B cell (primary cell): Measurements from ENCODE around the gene NUMB. TPM values are rescaled to one million over a fixed set of nuclear protein-coding genes. Genes with fewer than 3 reads are reported as not detected.

Experiments used
- ATAC-seq: fragments of 200-7000 bp; cut with Tn5 transposase; one replicate; pipeline ENCODE4 v1.10.0; 2021; ENCODE audit warnings: low read depth, mild to moderate bottlenecking, moderate number of reproducible peaks, moderate library complexity
- CTCF ChIA-PET: fragments of 350-600 bp; sonication (Branson Sonifier 250); formaldehyde crosslinking; loops from one replicate; lab custom pipeline; 2021; ENCODE audit warnings: antibody characterized with exemption, inconsistent platforms; lab: Charles Lee
- POLR2A ChIA-PET: fragments of 350-600 bp; sonication (Branson Sonifier 250); formaldehyde crosslinking; loops from one replicate; lab custom pipeline; 2021; ENCODE audit warnings: antibody characterized with exemption; lab: Charles Lee
- DNase-seq: peaks from one replicate; pipeline ENCODE4 v3.0.0; 2013
- H2AFZ ChIP-seq: 2 replicates; pipeline ENCODE4 v1.6.1; 2012; ENCODE audit warnings: mild to moderate bottlenecking, low read depth, low read length; ENCODE audit not compliant: insufficient read depth, poor library complexity, severe bottlenecking
- H3K27ac ChIP-seq, 2 donors: 1 replicate in 1 of 2; 2 replicates in 1 of 2; pipeline ENCODE4 v1.5.1; 2012 to 2013; ENCODE audit warnings: low read length in 2 of 2, mild to moderate bottlenecking in 2 of 2, moderate library complexity in 1 of 2
- H3K27me3 ChIP-seq, 4 experiments: fragments of 200-600 bp in 1 of 4; sonication (generic) in 1 of 4; replicated peaks in 1 of 4; 1 replicate in 2 of 4; 2 replicates in 2 of 4; pipeline versions ENCODE4 v1.6.1 to v1.7.0; 2013 to 2016; ENCODE audit warnings: low read length in 3 of 4, mild to moderate bottlenecking in 2 of 4, mixed read lengths in 1 of 4, moderate library complexity in 1 of 4; ENCODE audit not compliant: insufficient read depth in 4 of 4, control insufficient read depth in 3 of 4; ENCODE audit errors: control extremely low read depth in 1 of 4
- H3K36me3 ChIP-seq, 2 experiments: replicated peaks in 1 of 2; 1 replicate in 1 of 2; 2 replicates in 1 of 2; pipeline versions ENCODE4 v1.6.1 to v1.7.1; 2013; ENCODE audit warnings: low read length in 1 of 2; ENCODE audit not compliant: insufficient read depth in 2 of 2, control insufficient read depth in 1 of 2; ENCODE audit errors: control extremely low read depth in 1 of 2, extremely low read depth in 1 of 2
- H3K4me1 ChIP-seq, 2 donors: fragments of 200-600 bp in 1 of 2; sonication (generic) in 1 of 2; 1 replicate in 1 of 2; 2 replicates in 1 of 2; pipeline versions ENCODE4 v1.5.1 to v1.6.1; 2013 to 2017; ENCODE audit warnings: low read length in 2 of 2; ENCODE audit not compliant: control insufficient read depth in 2 of 2, insufficient read depth in 2 of 2
- H3K4me2 ChIP-seq: replicated peaks from 2 replicates; pipeline ENCODE3; 2012; ENCODE audit warnings: mild to moderate bottlenecking, low read depth, low read length; ENCODE audit not compliant: poor library complexity, severe bottlenecking
- H3K4me3 ChIP-seq, 5 experiments: fragments of 200-600 bp in 1 of 5; sonication (generic) in 1 of 5; 1 replicate in 3 of 5; 2 replicates in 2 of 5; pipeline versions ENCODE4 v1.5.1 to v1.7.0; 2011 to 2016; ENCODE audit warnings: low read length in 4 of 5, mild to moderate bottlenecking in 4 of 5, low read depth in 2 of 5, control low read depth in 1 of 5, moderate library complexity in 1 of 5; ENCODE audit not compliant: insufficient read depth in 1 of 5; ENCODE audit errors: control extremely low read depth in 1 of 5, extremely low read depth in 1 of 5
- H3K79me2 ChIP-seq: fragments of 200-600 bp; sonication (generic); one replicate; pipeline ENCODE4 v1.6.0; 2016; ENCODE audit warnings: low read length; ENCODE audit not compliant: control insufficient read depth, insufficient read depth
- H3K9ac ChIP-seq: fragments of 200-600 bp; sonication (generic); 2 replicates; pipeline ENCODE4 v1.6.1; 2017; ENCODE audit warnings: mild to moderate bottlenecking, low read length, moderate library complexity
- H3K9me3 ChIP-seq, 3 donors: one replicate each; pipeline versions ENCODE4 v1.6.1 to v1.7.1; 2013; ENCODE audit warnings: low read length in 2 of 3; ENCODE audit not compliant: control insufficient read depth in 2 of 3, insufficient read depth in 1 of 3; ENCODE audit errors: control extremely low read depth in 1 of 3
- H4K20me1 ChIP-seq: 2 replicates; pipeline ENCODE4 v1.6.0; 2012; ENCODE audit warnings: mild to moderate bottlenecking, low read length; ENCODE audit not compliant: insufficient read depth, control insufficient read depth, poor library complexity, severe bottlenecking
- H3K27ac Mint-ChIP-seq: one replicate; pipeline ENCODE4 v1.8.0; 2021; ENCODE audit warnings: mixed read lengths
- H3K27me3 Mint-ChIP-seq: one replicate; pipeline ENCODE4 v1.8.0; 2021; ENCODE audit warnings: mixed read lengths
- H3K4me1 Mint-ChIP-seq: one replicate; pipeline ENCODE4 v1.8.0; 2021; ENCODE audit warnings: mixed read lengths
- H3K4me3 Mint-ChIP-seq: one replicate; pipeline ENCODE4 v1.8.0; 2021; ENCODE audit warnings: mixed read lengths
- H3K9me3 Mint-ChIP-seq: one replicate; pipeline ENCODE4 v1.8.0; 2022; ENCODE audit warnings: mixed read lengths; ENCODE audit not compliant: insufficient read depth
- EZH2 ChIP-seq: IDR thresholded peaks from 2 replicates; pipeline ENCODE4 v1.6.1; 2012; ENCODE audit warnings: borderline replicate concordance, low read depth, mild to moderate bottlenecking, moderate library complexity, low read length; ENCODE audit not compliant: insufficient read depth, poor library complexity, severe bottlenecking
- WGBS: methylation state at CpG from one replicate; pipeline ENCODE4 v1.1.5; 2013; ENCODE audit warnings: missing lambda C conversion rate; ENCODE audit not compliant: insufficient coverage; 5-methylcytosine and 5-hydroxymethylcytosine counted together
- intact Hi-C: fragments of 100-400 bp; cut with micrococcal nuclease; formaldehyde crosslinking; loops from one replicate; pipeline ENCODE4 v1.10.0; 2022
- polyA plus RNA-seq: library from polyadenylated mRNA; depleted of rRNA; stranded (reverse); fragments of >200 nt; gene quantifications from 2 replicates; pipeline ENCODE4 v1.2.3, GENCODE V29; 2012
- total RNA-seq, 2 donors: library from RNA; stranded (reverse); fragments of 120-200 nt in 1 of 2; gene quantifications; 1 replicate in 1 of 2; 2 replicates in 1 of 2; pipeline versions ENCODE4 v1.2.3 to v1.2.4, GENCODE V29; 2013 to 2022
- TF ChIP-seq, protein P1 (sequence below): fragments of 200-600 bp; IDR thresholded peaks from one replicate; pipeline ENCODE4 v1.8.0; 2022; ENCODE audit warnings: antibody characterized with exemption, mild to moderate bottlenecking

Gene NUMB
- total and polyA plus RNA-seq, 2 donors (not counting 1 experiment from before 2014, with no cell fraction given) = 63.4 to 102 TPM

DNA sequence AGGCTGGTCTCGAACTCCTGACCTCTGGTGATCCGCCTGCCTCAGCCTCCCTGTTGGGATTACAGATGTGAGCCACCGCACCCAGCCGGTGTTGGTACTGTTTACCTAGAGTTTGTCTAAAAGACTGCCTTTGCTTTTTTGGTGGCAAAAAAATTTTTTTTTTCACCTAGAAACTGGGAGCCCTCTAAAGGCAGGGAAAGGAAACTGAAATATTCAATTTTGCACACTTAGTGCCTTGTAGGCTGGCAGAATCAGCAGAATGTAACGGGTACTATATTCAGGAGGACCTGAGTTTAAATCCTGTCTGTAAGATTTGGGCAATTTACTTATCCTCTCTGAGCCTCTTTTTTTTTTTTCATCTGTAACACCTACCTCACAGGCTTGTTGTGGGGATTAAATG lies 177.4 kb downstream of the NUMB start:
- Histone ChIP-seq H3K79me2 (no peaks in the 10 kb centered on the region), H3K4me1 (no peaks in the 10 kb centered on the region), H2AFZ (no peak overlapping the region), H3K9me3 (no peaks in the 10 kb centered on the region), H3K4me2 (no peak overlapping the region), H4K20me1 (no peaks in the 10 kb centered on the region), H3K9ac (no peak overlapping the region), H3K36me3 (peaks cover 27 to 72% of the 10 kb centered on the region in 2 experiments), H3K27ac (no peak overlapping the region), H3K27me3 (no peaks in the 10 kb centered on the region), H3K4me3 (no peak overlapping the region)
- Mint-ChIP-seq H3K4me3 (no peak overlapping the region), H3K27ac (no peak overlapping the region), H3K9me3 (no peaks in the 10 kb centered on the region), H3K27me3 (no peaks in the 10 kb centered on the region), H3K4me1 (no peaks in the 10 kb centered on the region)
- ChIA-PET POLR2A (no interaction called here), CTCF (interaction anchor here (1.8 kb wide), 1 partner anchor 191 kb away, joined by 4 read pairs; no protein-coding TSS in a partner anchor)
- DNase-seq (no peak), ATAC-seq (no peak)
- intact Hi-C loops = no loop called here
- WGBS = 100% methylated on average over 4 of the region's 5 CpGs
- TF ChIP-seq, protein P1, sequence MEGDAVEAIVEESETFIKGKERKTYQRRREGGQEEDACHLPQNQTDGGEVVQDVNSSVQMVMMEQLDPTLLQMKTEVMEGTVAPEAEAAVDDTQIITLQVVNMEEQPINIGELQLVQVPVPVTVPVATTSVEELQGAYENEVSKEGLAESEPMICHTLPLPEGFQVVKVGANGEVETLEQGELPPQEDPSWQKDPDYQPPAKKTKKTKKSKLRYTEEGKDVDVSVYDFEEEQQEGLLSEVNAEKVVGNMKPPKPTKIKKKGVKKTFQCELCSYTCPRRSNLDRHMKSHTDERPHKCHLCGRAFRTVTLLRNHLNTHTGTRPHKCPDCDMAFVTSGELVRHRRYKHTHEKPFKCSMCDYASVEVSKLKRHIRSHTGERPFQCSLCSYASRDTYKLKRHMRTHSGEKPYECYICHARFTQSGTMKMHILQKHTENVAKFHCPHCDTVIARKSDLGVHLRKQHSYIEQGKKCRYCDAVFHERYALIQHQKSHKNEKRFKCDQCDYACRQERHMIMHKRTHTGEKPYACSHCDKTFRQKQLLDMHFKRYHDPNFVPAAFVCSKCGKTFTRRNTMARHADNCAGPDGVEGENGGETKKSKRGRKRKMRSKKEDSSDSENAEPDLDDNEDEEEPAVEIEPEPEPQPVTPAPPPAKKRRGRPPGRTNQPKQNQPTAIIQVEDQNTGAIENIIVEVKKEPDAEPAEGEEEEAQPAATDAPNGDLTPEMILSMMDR = no peak
- TF ChIP-seq EZH2 = no peak

DNA sequence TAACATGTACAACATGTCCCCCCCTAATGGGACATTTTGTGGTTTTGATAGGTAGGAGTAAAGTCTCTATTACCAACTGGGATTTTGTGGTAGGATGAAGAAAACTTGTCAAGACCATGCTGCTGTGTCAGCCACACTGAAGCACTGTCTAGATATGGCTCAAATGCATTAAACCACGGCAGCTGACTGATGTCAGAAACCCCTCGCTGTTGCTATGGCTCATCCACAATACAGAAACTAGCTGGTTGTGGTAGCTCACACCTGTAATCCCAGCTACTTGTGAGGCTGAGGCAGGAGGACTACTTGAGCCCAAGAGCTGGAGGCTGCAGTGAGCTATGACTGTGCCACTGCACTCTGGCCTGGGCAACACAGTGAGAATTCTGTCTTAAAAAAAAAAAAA lies 181.0 kb downstream of the NUMB start:
- POLR2A ChIA-PET = interaction anchor here (0.7 kb wide), 1 partner anchor 63 kb away, joined by 4 read pairs; no protein-coding TSS in a partner anchor
- H3K4me3 Mint-ChIP-seq = no peak overlapping the region
- 91% methylated on average over 2 of the region's 2 CpGs for WGBS
- H3K9ac ChIP-seq = no peak overlapping the region
- no peak overlapping the region for H2AFZ ChIP-seq
- no peak overlapping the region for H3K27ac ChIP-seq
- TF ChIP-seq, protein P1 = no peak
- TF ChIP-seq EZH2 = no peak
- no peaks in the 10 kb centered on the region for H3K27me3 ChIP-seq
- DNase-seq (no peak), ATAC-seq (no peak)
- H4K20me1 ChIP-seq = no peaks in the 10 kb centered on the region
- no peaks in the 10 kb centered on the region for H3K9me3 Mint-ChIP-seq
- peaks cover 7% of the 10 kb centered on the region for H3K4me1 Mint-ChIP-seq
- H3K4me2 ChIP-seq = no peak overlapping the region
- no peak overlapping the region for H3K4me3 ChIP-seq
- H3K79me2 ChIP-seq = no peaks in the 10 kb centered on the region
- no peaks in the 10 kb centered on the region for H3K27me3 Mint-ChIP-seq
- H3K4me1 ChIP-seq = no peaks in the 10 kb centered on the region
- intact Hi-C loops = no loop called here
- H3K27ac Mint-ChIP-seq = no peak overlapping the region
- CTCF ChIA-PET = no interaction called here
- H3K9me3 ChIP-seq = no peaks in the 10 kb centered on the region
- H3K36me3 ChIP-seq = peaks cover 7 to 54% of the 10 kb centered on the region in 2 experiments
